Subcutaneous abdominal adipose tissue (tissue), 5 donors: Measurements from ENCODE around the gene THOC5.

ENCODE experiments used
- H3K27ac ChIP-seq: one replicate; pipeline ENCODE4 v1.7.0; 2013; ENCODE audit warnings: low read depth, mild to moderate bottlenecking, inconsistent platforms, low read length, moderate library complexity
- H3K27me3 ChIP-seq, 5 donors: one replicate each; pipeline ENCODE4 v1.7.0; 2013; ENCODE audit warnings: low read length in 5 of 5, inconsistent platforms in 1 of 5; ENCODE audit not compliant: control insufficient read depth in 5 of 5, insufficient read depth in 4 of 5
- H3K36me3 ChIP-seq, 5 donors: one replicate each; pipeline ENCODE4 v1.7.0; 2013; ENCODE audit warnings: low read length in 5 of 5; ENCODE audit not compliant: control insufficient read depth in 5 of 5, insufficient read depth in 5 of 5
- H3K4me1 ChIP-seq, 5 donors: one replicate each; pipeline ENCODE4 v1.7.0; 2013; ENCODE audit warnings: low read length in 5 of 5, mild to moderate bottlenecking in 3 of 5, moderate library complexity in 1 of 5; ENCODE audit not compliant: control insufficient read depth in 5 of 5, insufficient read depth in 5 of 5
- H3K4me3 ChIP-seq, 5 donors: one replicate each; pipeline ENCODE4 v1.7.0; 2013; ENCODE audit warnings: low read length in 5 of 5, low read depth in 1 of 5
- H3K9ac ChIP-seq, 5 donors: one replicate each; pipeline ENCODE4 v1.7.0; 2013; ENCODE audit warnings: low read length in 5 of 5, mild to moderate bottlenecking in 4 of 5, moderate library complexity in 3 of 5
- H3K9me3 ChIP-seq, 5 donors: one replicate each; pipeline ENCODE4 v1.7.0; 2013; ENCODE audit warnings: low read length in 5 of 5; ENCODE audit not compliant: control insufficient read depth in 5 of 5
- donor health status: healthy.
- donor health status: healthy.
- donor health status: healthy.
- donor health status: healthy.
- donor health status: healthy.

The THOC5 gene

GRCh38 chr22:29479417-29480261 is 73.9 kb downstream of the THOC5 start, which contains the start of gene NEFH:
Gene NEFH (plus strand): TSS chr22:29480218. CDS start chr22:29480263, 45 bp downstream.
- no peak within 1 kb of the TSS for H3K9ac ChIP-seq
- H3K27me3 ChIP-seq = peaks cover 32 to 57% (median 53%) of the 10 kb centered on the region in 5 donors
- H3K9me3 ChIP-seq = no peaks in the 10 kb centered on the region
- H3K27ac ChIP-seq = no peak within 1 kb of the TSS
- no peaks in the 10 kb centered on the region for H3K36me3 ChIP-seq
- peaks cover 0 to 44% (median 24%) of the 10 kb centered on the region in 5 donors for H3K4me1 ChIP-seq
- peak within 1 kb of the TSS in 4 of 5 donors; percentile 17 to 53 (median 42) for H3K4me3 ChIP-seq

GRCh38 chr22:29478326-29479276 is 75.0 kb downstream of the THOC5 start:
- Histone ChIP-seq H3K4me1 (peaks cover 0 to 44% (median 24%) of the 10 kb centered on the region in 5 donors), H3K9ac (no peak overlapping the region), H3K4me3 (no peak overlapping the region), H3K36me3 (no peaks in the 10 kb centered on the region), H3K27ac (no peak overlapping the region), H3K27me3 (peaks cover 32 to 57% (median 53%) of the 10 kb centered on the region in 5 donors), H3K9me3 (no peaks in the 10 kb centered on the region)

GRCh38 chr22:29477723-29478318 is 75.7 kb downstream of the THOC5 start:
- peaks cover 0 to 44% (median 24%) of the 10 kb centered on the region in 5 donors for H3K4me1 ChIP-seq
- H3K36me3 ChIP-seq = no peaks in the 10 kb centered on the region
- H3K9me3 ChIP-seq = no peaks in the 10 kb centered on the region
- peaks cover 32 to 55% (median 53%) of the 10 kb centered on the region in 5 donors for H3K27me3 ChIP-seq
- H3K4me3 ChIP-seq = no peak overlapping the region
- H3K9ac ChIP-seq = no peak overlapping the region
- H3K27ac ChIP-seq = no peak overlapping the region

- Histone ChIP-seq H3K36me3 (no peaks in the 10 kb centered on the region), H3K27me3 (peaks cover 27 to 41% (median 39%) of the 10 kb centered on the region in 5 donors), H3K9ac (no peak overlapping the region), H3K27ac (no peak overlapping the region), H3K4me3 (no peak overlapping the region), H3K4me1 (peaks cover 0 to 32% (median 21%) of the 10 kb centered on the region in 5 donors), H3K9me3 (no peaks in the 10 kb centered on the region)
These were observed 77.4 kb downstream of the THOC5 start for GRCh38 chr22:29476116-29476515.

- Histone ChIP-seq H3K27me3 (peaks cover 22 to 35% (median 34%) of the 10 kb centered on the region in 5 donors), H3K9ac (no peak overlapping the region)
These were observed 78.0 kb downstream of the THOC5 start for GRCh38 chr22:29475550-29475949.

GRCh38 chr22:29473001-29473400 is 80.6 kb downstream of the THOC5 start:
- peaks cover 4 to 24% (median 20%) of the 10 kb centered on the region in 5 donors for H3K27me3 ChIP-seq

More at GRCh38 chr22:29475550-29475949, 78.0 kb downstream of the THOC5 start:
- Histone ChIP-seq H3K9me3 (no peaks in the 10 kb centered on the region), H3K4me1 (peaks cover 0 to 29% (median 16%) of the 10 kb centered on the region in 5 donors), H3K36me3 (no peaks in the 10 kb centered on the region), H3K4me3 (no peak overlapping the region), H3K27ac (no peak overlapping the region)

GRCh38 chr22:29470159-29470855 is 83.2 kb downstream of the THOC5 start:
- Histone ChIP-seq H3K36me3 (no peaks in the 10 kb centered on the region), H3K9ac (no peak overlapping the region), H3K9me3 (no peaks in the 10 kb centered on the region), H3K4me1 (peaks cover 0 to 10% (median 7%) of the 10 kb centered on the region in 5 donors), H3K27me3 (peaks cover 4 to 16% (median 7%) of the 10 kb centered on the region in 5 donors), H3K4me3 (peak overlapping the region in 4 of 5 donors; percentile 30 to 59 (median 38)), H3K27ac (no peak overlapping the region)

More at GRCh38 chr22:29473001-29473400, 80.6 kb downstream of the THOC5 start:
- Histone ChIP-seq H3K9ac (no peak overlapping the region), H3K4me3 (no peak overlapping the region), H3K36me3 (no peaks in the 10 kb centered on the region), H3K27ac (no peak overlapping the region), H3K4me1 (peaks cover 0 to 14% (median 7%) of the 10 kb centered on the region in 5 donors), H3K9me3 (no peaks in the 10 kb centered on the region)

- Histone ChIP-seq H3K9me3 (no peaks in the 10 kb centered on the region), H3K27ac (no peak overlapping the region), H3K36me3 (no peaks in the 10 kb centered on the region), H3K4me1 (peaks cover 0 to 10% (median 7%) of the 10 kb centered on the region in 5 donors), H3K4me3 (peak overlapping the region in 2 of 5 donors; percentile 30 to 59), H3K27me3 (peaks cover 4 to 16% (median 7%) of the 10 kb centered on the region in 5 donors), H3K9ac (no peak overlapping the region)
These were observed 83.8 kb downstream of the THOC5 start for GRCh38 chr22:29469755-29470154.

- Histone ChIP-seq H3K9ac (no peak overlapping the region), H3K9me3 (no peaks in the 10 kb centered on the region), H3K27me3 (peaks cover 0 to 2% (median 0%) of the 10 kb centered on the region in 5 donors), H3K4me3 (no peak overlapping the region), H3K4me1 (no peaks in the 10 kb centered on the region), H3K36me3 (no peaks in the 10 kb centered on the region), H3K27ac (no peak overlapping the region)
These were observed 89.0 kb downstream of the THOC5 start for GRCh38 chr22:29464581-29464980.
